HG03196 (cell line): ENCODE results near the gene ABR.
"Not testable (repeated sequence)": the region's sequence is repeated elsewhere in the genome, so short reads cannot be mapped to it uniquely, and the experiment has no call there.

Experiments used
- ATAC-seq: cut with Tn5 transposase; IDR thresholded peaks from one replicate; pipeline ENCODE4 v1.9.1; 2021; ENCODE audit not compliant: unreplicated experiment

ABR gene

GRCh38 chr17:973053-973452 lies 206.7 kb downstream of the ABR start:
- no peak for ATAC-seq

GRCh38 chr17:971861-972260 lies 207.9 kb downstream of the ABR start:
- ATAC-seq = not testable (repeated sequence)

DNA sequence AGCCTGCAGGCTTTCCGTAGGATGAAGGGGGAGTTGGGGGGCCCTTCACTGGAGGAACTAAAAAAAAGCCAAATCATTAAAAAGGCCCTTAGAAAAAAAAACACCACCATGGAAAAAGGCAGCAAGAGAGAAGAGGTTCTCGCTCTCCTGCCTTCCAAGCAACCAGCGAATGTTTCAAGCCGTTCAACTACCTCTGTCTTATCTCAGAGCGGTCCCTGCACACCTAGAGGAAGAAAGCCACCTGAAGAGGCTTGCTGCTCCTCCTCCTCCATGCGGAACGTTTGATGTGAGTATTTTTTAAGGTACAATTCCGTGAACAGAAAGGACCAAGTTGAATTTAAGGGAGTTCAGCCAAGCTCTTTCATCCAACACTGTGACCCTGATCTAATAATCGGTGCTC lies 209.4 kb downstream of the ABR start:
- no peak for ATAC-seq

DNA sequence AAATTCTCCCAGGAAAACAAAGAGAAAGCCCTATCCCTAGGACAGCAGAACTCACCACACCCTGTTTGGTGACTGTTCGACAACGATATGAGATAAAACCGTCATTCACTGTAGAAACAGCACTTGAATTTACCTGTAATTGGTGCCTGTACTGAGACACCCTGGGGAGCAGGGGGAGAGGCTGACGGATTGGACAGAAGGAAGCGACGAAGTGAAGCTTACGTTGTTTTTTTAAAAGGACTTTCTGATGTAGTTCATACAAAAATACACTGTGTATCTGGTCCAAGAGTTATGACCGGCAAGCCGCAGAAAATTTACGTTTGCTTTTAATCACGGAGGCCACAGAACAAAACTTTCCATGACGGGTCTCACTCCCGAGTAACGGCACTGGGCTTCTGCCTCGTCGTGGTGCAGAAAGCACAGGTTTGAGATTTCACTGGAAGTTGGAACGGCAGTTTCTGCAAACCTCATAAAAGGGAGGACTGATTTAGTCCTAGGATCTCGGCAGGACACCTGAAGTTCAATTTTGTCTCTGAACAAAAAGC lies 209.9 kb downstream of the ABR start:
- ATAC-seq = no peak

DNA sequence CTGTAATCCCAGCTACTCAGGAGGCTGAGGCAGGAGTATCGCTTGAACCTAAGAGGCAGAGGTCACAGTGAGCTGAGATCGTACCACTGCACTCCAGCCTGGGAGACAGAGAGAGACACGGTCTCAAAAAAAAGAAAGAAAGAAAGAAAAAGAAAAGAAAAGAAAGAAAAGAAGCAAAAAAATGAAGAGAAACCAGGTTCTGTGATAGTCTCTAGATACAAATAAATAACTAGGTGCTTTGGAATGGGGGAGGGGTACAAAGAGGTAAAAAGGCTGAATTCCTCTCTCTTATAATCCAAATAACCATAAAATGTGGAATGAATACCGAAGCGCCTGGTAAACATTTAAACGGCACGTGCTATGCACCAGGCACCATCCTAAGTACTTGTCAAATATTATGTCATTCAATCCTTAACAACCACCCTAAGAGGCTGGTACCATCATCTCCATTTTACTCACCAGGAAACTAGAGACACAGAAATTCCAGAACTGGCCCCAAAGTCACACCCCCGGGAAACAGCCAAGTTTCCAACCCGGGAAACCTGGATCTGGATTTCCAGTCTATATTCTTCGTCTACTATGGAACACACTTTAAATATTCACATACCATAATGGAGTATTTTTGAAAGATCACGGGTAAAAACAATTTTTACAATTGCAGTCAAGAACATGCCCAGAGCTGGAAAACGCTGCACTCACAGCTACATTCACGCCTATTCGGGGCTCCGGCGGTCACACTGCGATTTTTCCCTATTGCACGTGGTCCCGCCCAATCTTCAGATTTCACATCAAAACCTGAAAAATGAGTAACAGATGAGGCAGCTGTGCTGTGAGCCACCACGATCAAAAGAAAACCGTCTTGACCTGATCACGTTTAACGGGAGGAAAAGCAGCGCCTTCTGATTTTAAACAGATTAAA lies 210.7 kb downstream of the ABR start:
- no peak for ATAC-seq

GRCh38 chr17:967122-967521 lies 212.7 kb downstream of the ABR start:
- ATAC-seq = no peak

DNA sequence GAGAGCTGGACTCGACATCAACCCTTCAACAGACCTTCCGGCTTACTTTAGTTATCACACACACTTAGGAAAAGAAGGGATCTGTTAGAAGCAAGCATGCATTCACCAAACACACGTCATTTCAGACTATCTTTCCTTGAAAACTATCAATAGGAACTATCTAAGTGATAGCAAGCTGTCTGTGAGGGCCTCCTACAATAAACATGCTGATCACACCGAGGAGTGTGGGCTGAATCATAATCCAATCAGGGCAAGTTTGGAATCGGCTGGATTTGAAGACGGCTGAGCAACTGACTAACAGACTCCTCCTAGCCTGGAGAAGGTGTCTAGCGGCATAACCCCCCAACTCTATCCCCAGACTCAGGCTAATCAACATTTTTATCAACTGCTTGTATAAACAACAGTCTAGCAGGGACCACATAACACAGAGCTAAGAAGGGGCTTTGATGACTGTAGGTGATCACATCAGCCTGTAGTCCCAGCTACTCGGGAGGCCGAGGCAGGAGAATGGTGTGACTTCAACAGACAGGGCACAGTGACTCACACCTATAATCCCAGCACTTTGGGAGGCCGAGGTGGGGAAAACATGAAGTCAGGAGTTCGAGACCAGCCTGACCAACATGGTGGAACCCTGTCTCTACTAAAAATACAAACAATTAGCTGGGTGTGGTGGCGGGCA lies 214.3 kb downstream of the ABR start:
- ATAC-seq = no peak

- ATAC-seq = no peak
Observed at GRCh38 chr17:964876-965275, 214.9 kb downstream of the ABR start.

DNA sequence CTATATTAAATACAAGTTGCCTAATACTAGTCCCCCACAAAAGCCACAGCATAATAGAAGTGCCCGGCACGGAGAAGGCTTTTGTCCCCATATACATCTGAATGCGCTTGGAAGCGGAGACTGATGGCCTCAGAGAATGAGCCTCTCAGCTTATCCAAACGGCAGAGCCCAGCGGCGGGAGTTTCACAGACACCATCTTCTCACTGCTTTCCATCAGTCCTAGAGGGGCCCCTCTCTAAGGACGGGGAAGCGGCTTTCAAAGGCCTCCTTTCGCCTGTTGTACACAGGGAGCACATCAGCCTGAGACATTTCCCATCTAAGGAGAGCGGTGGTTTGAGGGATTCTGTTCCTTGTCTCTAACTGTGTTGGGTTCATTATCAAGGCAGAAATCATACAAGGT lies 217.1 kb downstream of the ABR start:
- no peak for ATAC-seq

GRCh38 chr17:962166-962565 lies 217.6 kb downstream of the ABR start:
- ATAC-seq = no peak

DNA sequence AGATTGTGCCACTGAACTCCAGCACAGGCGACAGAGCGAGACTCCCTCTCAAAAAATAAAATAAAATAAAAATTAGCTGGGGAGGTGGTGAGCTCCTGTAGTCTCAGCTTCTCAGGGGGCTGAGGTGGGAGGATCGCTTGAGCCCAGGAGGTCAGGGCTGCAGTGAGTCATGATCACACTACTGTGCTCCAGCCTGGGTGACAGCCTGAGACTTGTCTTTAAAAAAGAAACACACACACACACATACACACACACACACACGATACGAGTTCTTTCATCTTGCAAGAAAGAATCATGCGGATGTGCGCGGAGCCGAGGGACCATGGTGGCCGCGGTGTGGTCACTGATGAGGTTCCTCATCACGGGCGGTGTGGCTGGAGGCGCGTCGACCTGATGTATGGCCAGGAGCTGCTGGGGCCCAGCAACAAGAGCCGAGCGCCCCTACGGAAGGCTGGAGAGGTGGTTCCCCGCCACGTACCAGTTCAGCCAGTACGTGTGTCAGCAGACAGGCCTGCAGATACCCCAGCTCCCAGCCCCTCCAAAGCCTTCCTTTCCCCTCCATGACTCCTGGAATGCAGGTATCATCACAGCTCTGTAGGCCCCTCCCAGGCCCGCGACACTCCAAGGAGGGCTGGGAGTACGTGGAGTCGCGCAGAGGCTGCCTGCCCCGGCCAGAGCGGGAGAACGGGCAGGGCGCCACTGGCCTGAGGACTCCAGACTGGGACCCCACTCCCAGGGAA lies 220.9 kb downstream of the ABR start:
- no peak for ATAC-seq

- ATAC-seq = no peak
Observed at GRCh38 chr17:957856-958421, 221.8 kb downstream of the ABR start.

GRCh38 chr17:956905-957304 lies 222.9 kb downstream of the ABR start:
- no peak for ATAC-seq

DNA sequence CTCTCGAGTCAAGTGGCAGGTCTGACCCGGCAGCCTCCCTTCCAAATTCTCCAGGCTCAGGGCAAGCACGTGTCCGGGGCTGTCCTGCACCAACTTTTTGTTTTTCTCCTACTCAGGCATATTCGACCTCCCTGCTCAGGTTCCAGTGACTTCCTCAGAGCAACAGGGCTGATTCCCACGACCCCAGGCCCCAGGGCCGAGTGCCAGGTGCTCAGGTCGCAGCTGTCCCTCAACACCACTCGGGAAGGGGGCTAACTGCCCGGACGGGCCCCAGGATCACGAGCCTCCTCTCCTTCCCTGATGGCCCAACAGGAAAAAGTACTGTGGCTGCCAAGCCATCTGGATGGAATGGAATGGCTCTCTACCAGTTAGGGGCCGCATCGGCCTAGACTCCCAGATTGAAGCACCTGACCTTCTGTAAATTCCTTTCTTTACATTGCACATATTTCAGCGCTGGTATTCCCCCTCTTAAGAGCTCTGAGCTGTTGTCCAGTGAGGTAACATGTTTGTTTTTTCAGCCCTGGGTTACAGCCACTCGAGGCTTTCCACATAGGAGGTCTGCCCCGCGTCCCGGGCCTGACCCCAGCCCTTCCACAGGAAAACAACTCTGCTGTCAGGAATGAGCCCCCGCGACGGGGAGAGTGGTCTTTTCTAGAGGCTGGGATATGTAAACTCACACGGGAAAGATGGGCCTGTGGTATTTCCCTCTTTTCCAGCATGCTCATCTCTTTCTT lies 225.2 kb downstream of the ABR start:
- no peak for ATAC-seq

GRCh38 chr17:953767-954166 lies 226.0 kb downstream of the ABR start:
- ATAC-seq = no peak
